DND-41 (cell line): ENCODE measurements around the gene KRT72.

Source experiments
- ATAC-seq: fragments of 200-7000 bp; cut with Tn5 transposase; 3 replicates; pipeline ENCODE4 v1.9.1; 2021; ENCODE audit warnings: low read depth; ENCODE audit not compliant: insufficient read depth
- DNase-seq: peaks from one replicate; pipeline ENCODE4 v3.0.0-alpha.2; 2020
- H2AFZ ChIP-seq: 2 replicates; pipeline ENCODE4 v1.6.0; 2012; ENCODE audit warnings: low read depth, low read length
- H3K27ac ChIP-seq: 2 replicates; pipeline ENCODE4 v1.5.1; 2012; ENCODE audit warnings: low read length, inconsistent platforms
- H3K27me3 ChIP-seq: fragments of 200-600 bp; sonication (generic); 2 replicates; pipeline ENCODE4 v1.6.0; 2012; ENCODE audit warnings: low read length, mild to moderate bottlenecking, inconsistent platforms; ENCODE audit not compliant: insufficient read depth, poor library complexity
- H3K36me3 ChIP-seq: 2 replicates; pipeline ENCODE4 v1.5.1; 2012; ENCODE audit warnings: low read length, inconsistent platforms; ENCODE audit not compliant: insufficient read depth
- H3K4me1 ChIP-seq: 2 replicates; pipeline ENCODE4 v1.5.1; 2012; ENCODE audit warnings: mild to moderate bottlenecking, low read length; ENCODE audit not compliant: insufficient read depth
- H3K4me2 ChIP-seq: 2 replicates; pipeline ENCODE4 v1.6.0; 2012; ENCODE audit warnings: mild to moderate bottlenecking, moderate library complexity, low read length, inconsistent platforms; ENCODE audit not compliant: insufficient read depth
- H3K4me3 ChIP-seq, 2 experiments: fragments of 200-600 bp in 1 of 2; shearing (Covaris generic) in 1 of 2; 2 replicates each; pipeline ENCODE4 v1.5.1; 2012 to 2016; ENCODE audit warnings: inconsistent platforms in 2 of 2, low read length in 2 of 2, mild to moderate bottlenecking in 2 of 2, low read depth in 1 of 2, moderate library complexity in 1 of 2
- H3K79me2 ChIP-seq: 2 replicates; pipeline ENCODE4 v1.6.0; 2012; ENCODE audit warnings: low read length, inconsistent platforms; ENCODE audit not compliant: insufficient read depth
- H3K9ac ChIP-seq: 2 replicates; pipeline ENCODE4 v1.6.0; 2012; ENCODE audit warnings: low read depth, mild to moderate bottlenecking, inconsistent platforms, low read length, moderate library complexity
- H3K9me3 ChIP-seq: 2 replicates; pipeline ENCODE4 v1.5.1; 2012; ENCODE audit warnings: low read length, moderate library complexity, mild to moderate bottlenecking, inconsistent platforms; ENCODE audit not compliant: insufficient read depth, severe bottlenecking
- H4K20me1 ChIP-seq: 2 replicates; pipeline ENCODE4 v1.6.0; 2012; ENCODE audit warnings: low read length; ENCODE audit not compliant: insufficient read depth
- EZH2 ChIP-seq: IDR thresholded peaks from 3 replicates; pipeline ENCODE4 v1.6.1; 2012; ENCODE audit warnings: borderline replicate concordance, low read depth, mild to moderate bottlenecking, moderate library complexity, low read length, inconsistent platforms; ENCODE audit not compliant: severe bottlenecking
- TF ChIP-seq, protein P1 (sequence below): IDR thresholded peaks from 2 replicates; pipeline ENCODE4 v1.5.1; 2012; ENCODE audit warnings: borderline replicate concordance, low read length, moderate library complexity, mild to moderate bottlenecking; ENCODE audit not compliant: poor library complexity, severe bottlenecking; ENCODE audit errors: extremely low read depth

Gene KRT72

GRCh38 chr12:52628841-52629240 is 27.6 kb upstream of the KRT72 start:
- DNase-seq, result no peak
- Histone ChIP-seq H3K27me3 (no peaks in the 10 kb centered on the region), H3K4me1 (no peaks in the 10 kb centered on the region), H3K36me3 (no peaks in the 10 kb centered on the region), H3K9me3 (no peaks in the 10 kb centered on the region), H3K4me2 (no peak overlapping the region), H4K20me1 (peaks cover 3% of the 10 kb centered on the region; the same call in 1 of the 2 replicates), H3K27ac (no peak overlapping the region), H3K4me3 (no peak overlapping the region), H3K79me2 (no peaks in the 10 kb centered on the region), H2AFZ (no peak overlapping the region), H3K9ac (no peak overlapping the region)
- ATAC-seq, result no peak
- no peak for TF ChIP-seq EZH2
- TF ChIP-seq, protein P1, sequence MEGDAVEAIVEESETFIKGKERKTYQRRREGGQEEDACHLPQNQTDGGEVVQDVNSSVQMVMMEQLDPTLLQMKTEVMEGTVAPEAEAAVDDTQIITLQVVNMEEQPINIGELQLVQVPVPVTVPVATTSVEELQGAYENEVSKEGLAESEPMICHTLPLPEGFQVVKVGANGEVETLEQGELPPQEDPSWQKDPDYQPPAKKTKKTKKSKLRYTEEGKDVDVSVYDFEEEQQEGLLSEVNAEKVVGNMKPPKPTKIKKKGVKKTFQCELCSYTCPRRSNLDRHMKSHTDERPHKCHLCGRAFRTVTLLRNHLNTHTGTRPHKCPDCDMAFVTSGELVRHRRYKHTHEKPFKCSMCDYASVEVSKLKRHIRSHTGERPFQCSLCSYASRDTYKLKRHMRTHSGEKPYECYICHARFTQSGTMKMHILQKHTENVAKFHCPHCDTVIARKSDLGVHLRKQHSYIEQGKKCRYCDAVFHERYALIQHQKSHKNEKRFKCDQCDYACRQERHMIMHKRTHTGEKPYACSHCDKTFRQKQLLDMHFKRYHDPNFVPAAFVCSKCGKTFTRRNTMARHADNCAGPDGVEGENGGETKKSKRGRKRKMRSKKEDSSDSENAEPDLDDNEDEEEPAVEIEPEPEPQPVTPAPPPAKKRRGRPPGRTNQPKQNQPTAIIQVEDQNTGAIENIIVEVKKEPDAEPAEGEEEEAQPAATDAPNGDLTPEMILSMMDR, result no peak

DNA sequence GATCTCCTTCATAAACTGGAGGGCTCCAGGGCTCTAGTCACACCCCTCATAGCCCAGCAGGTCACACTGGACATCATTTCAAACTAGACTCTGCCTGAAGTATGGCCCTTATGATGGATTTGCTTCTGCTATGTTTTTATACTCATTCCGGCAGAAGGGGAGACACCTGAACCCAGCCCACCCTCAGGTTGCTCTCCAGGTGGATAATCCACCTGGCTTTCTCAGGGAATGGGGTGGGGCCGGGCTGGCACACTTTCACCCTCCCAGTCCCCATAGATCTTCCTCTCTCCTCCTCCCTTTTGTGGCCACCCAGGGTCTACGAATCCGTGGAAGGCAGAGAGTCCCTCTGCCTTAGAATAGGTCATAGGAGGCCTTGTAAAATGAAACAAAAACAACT is 26.8 kb upstream of the KRT72 start:
- Histone ChIP-seq H3K4me1 (no peaks in the 10 kb centered on the region), H2AFZ (no peak overlapping the region), H3K36me3 (no peaks in the 10 kb centered on the region), H3K4me2 (no peak overlapping the region), H3K79me2 (no peaks in the 10 kb centered on the region), H3K4me3 (no peak overlapping the region), H3K9ac (no peak overlapping the region), H3K27me3 (no peaks in the 10 kb centered on the region), H4K20me1 (peaks cover 3% of the 10 kb centered on the region; the same call in 1 of the 2 replicates), H3K9me3 (no peaks in the 10 kb centered on the region), H3K27ac (no peak overlapping the region)
- no peak for DNase-seq
- no peak for TF ChIP-seq EZH2
- TF ChIP-seq, protein P1, result no peak
- no peak for ATAC-seq

- ATAC-seq, result no peak
- H3K4me3 ChIP-seq, result no peak overlapping the region
- no peak overlapping the region for H3K9ac ChIP-seq
- no peaks in the 10 kb centered on the region for H3K27me3 ChIP-seq
- no peak for DNase-seq
- no peak overlapping the region for H2AFZ ChIP-seq
- no peaks in the 10 kb centered on the region for H3K4me1 ChIP-seq
- no peaks in the 10 kb centered on the region for H3K79me2 ChIP-seq
- H4K20me1 ChIP-seq, result peaks cover 3% of the 10 kb centered on the region; the same call in 1 of the 2 replicates
- no peak overlapping the region for H3K27ac ChIP-seq
- no peaks in the 10 kb centered on the region for H3K9me3 ChIP-seq
- no peak overlapping the region for H3K4me2 ChIP-seq
- TF ChIP-seq, protein P1, result no peak
- TF ChIP-seq EZH2, result no peak
- H3K36me3 ChIP-seq, result no peaks in the 10 kb centered on the region
Measured at GRCh38 chr12:52627395-52628110, 26.3 kb upstream of the KRT72 start.

- ATAC-seq (no peak), DNase-seq (no peak)
- H3K4me3 ChIP-seq, result no peak overlapping the region
- H3K27ac ChIP-seq, result no peak overlapping the region
- H4K20me1 ChIP-seq, result no peaks in the 10 kb centered on the region
- H3K79me2 ChIP-seq, result no peaks in the 10 kb centered on the region
- no peaks in the 10 kb centered on the region for H3K27me3 ChIP-seq
- no peaks in the 10 kb centered on the region for H3K9me3 ChIP-seq
- H2AFZ ChIP-seq, result no peak overlapping the region
- no peaks in the 10 kb centered on the region for H3K4me1 ChIP-seq
- H3K36me3 ChIP-seq, result no peaks in the 10 kb centered on the region
- H3K4me2 ChIP-seq, result no peak overlapping the region
- no peak for TF ChIP-seq EZH2
- TF ChIP-seq, protein P1, result no peak
- no peak overlapping the region for H3K9ac ChIP-seq
Measured at GRCh38 chr12:52622349-52622748, 21.1 kb upstream of the KRT72 start.
